Erythroblast (primary cell): ENCODE measurements around the gene NRXN3.

Source experiments
- DNase-seq, 2 experiments: peaks; one replicate each; lab custom pipeline; 2025; lab: John Stamatoyannopoulos, UW
- GATA1 ChIP-seq: IDR thresholded peaks from 2 replicates; pipeline ENCODE4 v1.6.1; 2011; ENCODE audit warnings: low read depth, mild to moderate bottlenecking, control low read depth, low read length, moderate library complexity
- POLR2A ChIP-seq: IDR thresholded peaks from 2 replicates; pipeline ENCODE4 v1.6.1; 2011; ENCODE audit warnings: mild to moderate bottlenecking, low read length

Gene NRXN3

DNA sequence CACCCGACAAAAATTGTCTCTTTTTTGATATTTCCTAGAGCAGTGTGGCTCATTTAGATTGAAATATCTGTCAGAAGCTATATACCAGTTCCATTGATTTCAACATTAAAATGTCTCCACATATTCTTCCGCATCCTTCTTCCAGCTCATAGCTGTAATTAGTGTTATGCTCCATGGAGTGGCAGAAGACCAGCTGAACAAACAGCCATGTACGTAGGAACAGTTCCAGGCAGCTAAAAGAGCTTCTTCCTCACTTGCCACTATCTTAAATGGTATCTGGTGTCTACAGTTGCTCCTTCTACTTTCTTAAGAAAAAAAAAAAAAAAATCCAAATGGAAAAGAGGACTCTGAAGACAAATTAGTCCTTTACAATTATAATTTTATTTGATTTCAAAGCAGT lies 1193.1 kb downstream of the NRXN3 start:
- no peak for DNase-seq
- TF ChIP-seq POLR2A, result no peak
- no peak for TF ChIP-seq GATA1

DNA sequence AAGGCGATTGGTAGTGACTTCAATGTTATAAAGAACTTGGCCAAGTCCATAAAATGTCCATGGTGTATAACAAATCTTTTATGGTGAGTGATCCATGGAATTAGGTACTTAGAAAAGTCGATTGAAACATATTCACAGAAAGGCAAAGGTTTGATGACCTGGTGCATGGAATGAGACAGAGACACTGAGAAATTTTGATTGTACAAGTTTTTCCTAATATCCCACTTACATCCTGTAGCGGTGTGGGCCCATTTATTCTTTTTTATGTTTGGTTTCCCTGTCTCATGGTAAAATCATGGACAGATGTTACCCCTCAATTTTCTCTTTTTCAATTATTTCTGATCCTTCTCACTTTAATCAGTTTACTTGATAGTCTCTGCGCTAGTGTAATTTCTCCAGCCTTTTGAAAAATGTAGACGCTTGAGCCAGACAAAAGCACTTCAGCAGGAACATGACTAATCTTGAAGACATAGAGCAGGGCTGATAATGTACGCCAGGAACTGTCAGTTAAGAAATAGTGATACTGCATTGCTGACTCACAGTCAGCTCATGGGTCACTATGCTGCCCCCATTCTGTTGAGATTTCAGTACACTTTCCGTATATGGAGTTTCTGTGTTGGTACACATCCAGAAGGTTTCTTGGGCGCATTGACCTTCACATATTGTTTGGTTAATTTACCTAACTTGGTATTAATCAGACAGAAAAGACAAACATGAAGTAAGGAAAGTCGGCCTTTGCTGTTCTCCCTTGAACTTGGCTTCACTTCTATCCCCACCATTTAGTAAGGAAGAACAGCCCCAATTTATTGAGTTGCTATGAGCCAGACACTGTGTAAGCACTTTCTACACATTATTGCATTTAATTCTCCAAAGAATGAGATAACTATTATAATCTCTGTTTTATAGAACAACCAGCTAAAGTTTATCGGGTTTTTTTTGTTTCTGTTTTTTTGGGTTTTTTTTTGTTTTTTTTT lies 1199.5 kb downstream of the NRXN3 start:
- no peak for DNase-seq
- no peak for TF ChIP-seq POLR2A
- no peak for TF ChIP-seq GATA1

DNA sequence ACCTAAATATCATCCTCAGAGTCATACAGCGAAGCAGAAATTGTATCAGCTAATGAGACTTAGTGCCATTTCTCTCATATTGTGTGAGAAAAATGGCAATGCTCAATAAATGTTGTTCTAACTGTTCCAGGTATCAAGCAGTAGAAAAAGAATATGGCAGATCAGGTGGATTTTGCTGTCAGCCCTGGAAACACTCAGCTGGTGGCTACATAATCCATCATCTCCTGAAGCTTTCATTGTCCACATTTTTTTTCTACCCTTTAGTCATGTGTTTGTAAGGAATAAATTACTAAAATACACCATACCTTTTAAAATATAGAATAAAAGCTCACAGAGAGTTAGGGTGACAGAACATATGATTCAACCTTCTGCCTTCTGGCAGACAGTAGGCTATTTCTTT lies 1200.8 kb downstream of the NRXN3 start:
- DNase-seq, result no peak
- no peak for TF ChIP-seq POLR2A
- no peak for TF ChIP-seq GATA1

DNA sequence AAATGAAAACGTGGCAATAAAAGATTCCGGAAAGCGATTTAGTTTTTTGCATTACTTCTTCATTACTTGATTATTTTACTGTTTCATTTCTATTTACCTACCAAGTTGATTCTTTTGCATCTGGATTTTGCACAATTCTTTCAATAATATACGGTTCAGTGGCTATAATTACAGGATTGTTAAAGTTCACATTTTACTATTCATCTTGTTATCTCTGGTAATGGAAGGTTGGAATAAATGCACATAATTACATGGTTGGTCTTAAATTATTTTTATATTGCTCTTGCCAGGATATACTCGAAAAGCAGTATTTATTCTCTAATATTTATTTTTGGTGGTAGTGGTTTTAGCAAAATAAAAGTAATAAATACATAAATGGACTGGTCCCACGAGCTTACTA lies 1203.3 kb downstream of the NRXN3 start:
- TF ChIP-seq POLR2A, result no peak
- no peak for TF ChIP-seq GATA1

DNA sequence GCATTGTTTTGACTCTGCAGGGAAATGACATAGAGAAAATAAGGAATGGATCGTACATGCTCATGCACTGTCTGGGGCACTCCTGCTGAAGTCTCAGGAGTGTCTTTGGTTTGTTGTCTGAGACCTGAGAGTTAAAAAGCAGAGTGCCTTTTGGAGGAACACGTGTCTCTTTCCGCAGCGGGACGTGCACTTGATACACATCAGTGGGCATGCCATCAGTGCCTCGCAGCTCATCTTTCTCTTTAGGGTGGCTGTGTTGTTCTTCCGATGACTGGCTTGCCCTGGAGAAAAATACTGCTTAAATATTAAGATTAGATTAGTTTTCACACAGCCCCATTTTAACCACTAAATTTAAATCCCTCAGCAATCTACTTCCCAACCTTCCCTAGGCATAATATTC lies 1205.2 kb downstream of the NRXN3 start:
- TF ChIP-seq POLR2A (no peak), GATA1 (no peak)
- no peak for DNase-seq

More for the DNA sequence above, 1203.3 kb downstream of the NRXN3 start:
- no peak for DNase-seq

DNA sequence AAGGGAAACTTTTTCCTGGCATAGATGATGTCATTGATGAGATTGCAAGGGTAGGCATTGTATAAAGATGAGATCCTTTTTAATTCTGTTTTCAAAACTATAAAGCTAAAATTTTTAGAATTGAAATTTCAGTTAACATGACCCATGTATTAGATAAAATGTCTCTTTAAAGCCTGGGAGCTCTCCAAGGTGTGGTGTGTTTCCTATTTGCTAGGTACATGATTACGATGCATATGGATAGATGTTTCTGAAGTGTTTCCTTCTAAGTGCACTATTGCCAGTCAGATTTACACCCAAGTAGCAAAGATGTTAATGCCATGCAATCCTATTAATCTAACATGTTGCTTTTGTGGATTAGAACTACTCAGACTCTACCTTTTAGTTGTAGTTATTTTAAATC lies 1206.4 kb downstream of the NRXN3 start:
- TF ChIP-seq POLR2A (no peak), GATA1 (no peak)
- no peak for DNase-seq

DNA sequence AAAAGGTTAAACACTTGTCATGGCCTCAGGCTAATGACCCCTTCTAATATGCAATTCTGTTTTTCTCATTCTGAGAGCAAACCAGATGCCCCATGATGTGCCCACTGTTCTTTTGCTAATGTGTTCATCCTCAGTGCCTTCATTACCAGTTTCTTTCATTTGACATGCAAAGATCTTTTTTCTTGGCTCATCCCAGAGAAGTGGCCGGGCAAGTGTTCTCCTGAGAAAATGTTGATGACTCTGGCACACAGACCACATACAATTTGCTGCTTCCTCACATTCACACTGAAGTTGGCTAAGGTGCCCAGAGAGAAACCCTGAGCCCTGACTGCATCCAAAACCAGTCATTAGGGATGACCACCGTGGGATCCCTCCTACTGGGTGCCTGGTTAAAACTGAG lies 1207.8 kb downstream of the NRXN3 start:
- TF ChIP-seq GATA1 (no peak), POLR2A (no peak)
- no peak for DNase-seq

DNA sequence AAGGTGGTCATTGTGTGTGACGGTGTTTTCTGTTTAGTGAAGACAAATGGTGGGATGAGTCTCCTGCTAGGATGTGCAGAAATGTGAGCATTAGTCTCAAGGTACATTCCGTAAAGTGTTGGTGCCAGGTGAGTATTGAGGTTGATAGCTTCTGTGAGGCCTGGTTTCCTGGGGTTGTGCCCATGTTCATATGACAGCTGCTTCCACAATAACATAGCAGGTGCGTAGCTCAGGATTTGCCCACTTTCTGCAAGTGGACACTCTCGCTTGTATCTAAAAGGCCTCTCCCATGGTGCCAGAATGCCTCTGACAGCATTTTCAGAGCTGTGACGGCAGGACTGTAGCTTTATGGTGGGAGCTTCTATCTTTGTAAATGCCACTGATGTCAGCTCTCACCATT lies 1209.1 kb downstream of the NRXN3 start:
- DNase-seq, result no peak
- TF ChIP-seq POLR2A, result no peak
- no peak for TF ChIP-seq GATA1

DNA sequence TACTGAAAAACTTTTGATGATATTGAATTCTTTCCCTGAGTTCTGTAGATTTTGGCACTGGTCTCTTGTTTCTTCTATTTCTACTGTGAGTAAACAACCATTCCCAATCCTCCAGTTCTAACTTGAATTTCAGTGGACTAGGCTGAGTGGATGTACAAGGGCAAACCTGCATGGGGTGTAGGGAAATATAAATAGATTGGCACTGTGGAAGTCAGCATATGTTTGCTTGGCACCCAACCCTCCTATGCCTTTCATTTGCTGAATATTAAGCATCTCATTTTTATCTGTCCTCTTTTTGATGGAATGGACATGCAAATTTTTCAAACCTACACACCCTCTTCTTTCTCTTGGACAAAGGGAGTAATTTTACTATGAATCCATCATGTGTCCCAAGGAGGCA lies 1212.9 kb downstream of the NRXN3 start:
- no peak for TF ChIP-seq GATA1
- TF ChIP-seq POLR2A, result no peak
- DNase-seq, result no peak

DNA sequence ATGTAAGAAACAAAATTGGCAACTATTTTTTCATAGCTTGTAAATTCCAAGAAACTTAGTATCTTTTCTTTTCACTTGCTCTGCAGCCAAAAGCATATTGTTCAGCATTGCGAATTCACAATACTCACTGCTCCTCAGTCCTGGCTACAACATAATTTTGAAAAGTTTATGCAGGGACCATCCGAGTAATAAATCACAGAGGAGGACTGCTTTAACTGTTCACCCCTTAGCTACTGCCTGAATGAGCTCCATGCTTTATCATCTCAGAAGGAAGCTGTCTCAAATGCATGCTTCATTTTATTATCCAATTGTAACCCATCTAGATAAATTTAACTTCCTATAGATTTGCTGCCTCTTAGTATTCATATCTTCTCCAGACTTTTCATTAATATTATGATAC lies 1213.3 kb downstream of the NRXN3 start:
- TF ChIP-seq POLR2A, result no peak
- no peak for TF ChIP-seq GATA1
- DNase-seq, result no peak

DNA sequence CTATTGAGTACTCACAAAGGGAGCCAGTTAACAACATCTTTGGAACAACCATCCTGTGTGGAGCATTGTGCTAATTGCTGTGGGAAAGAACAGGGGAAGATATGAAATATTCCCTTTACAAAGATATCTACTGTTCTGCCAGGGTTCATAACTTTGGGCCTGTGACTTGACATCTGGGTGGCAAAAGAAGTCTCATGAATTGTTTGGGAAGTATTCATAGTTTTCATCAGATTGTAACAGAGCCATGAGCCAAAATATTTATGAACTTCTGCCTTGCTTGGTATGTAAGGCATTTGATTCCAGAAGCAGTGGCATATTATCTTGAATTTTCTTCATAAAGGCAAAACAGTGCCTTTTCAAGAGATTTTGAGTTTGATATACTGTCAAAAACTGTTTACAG lies 1224.9 kb downstream of the NRXN3 start:
- no peak for DNase-seq
- no peak for TF ChIP-seq GATA1
- TF ChIP-seq POLR2A, result no peak

DNA sequence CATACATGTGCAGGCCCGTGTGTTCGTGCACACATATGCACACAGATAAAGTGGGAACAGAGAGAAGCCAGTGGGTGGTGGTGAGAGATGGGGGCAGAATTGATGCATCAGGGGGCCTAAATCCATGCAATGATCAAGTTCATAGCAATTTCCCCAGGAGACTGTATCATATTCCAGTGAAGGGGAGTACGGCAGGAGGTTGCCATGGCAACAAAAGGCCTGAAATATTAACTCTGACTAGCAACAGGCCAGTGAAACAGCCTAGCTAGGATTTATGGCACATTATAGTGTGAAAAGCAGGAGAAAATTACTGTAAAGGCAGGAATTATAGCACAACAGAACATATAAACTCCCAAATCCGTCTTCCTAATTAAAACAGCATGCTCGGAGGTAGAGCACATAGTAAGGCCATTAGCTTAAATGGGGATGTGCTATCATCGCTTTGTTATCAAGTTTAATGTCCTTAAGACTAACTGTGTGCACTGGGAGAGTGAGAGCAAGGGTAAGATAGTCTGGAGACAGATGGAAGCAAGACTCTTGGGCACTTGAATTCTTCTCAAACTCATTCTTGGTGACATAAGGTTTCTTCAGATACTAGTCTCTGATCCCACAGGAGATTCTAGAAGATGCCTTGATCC lies 1234.8 kb downstream of the NRXN3 start:
- TF ChIP-seq POLR2A, result no peak
- TF ChIP-seq GATA1, result no peak
- DNase-seq, result no peak

DNA sequence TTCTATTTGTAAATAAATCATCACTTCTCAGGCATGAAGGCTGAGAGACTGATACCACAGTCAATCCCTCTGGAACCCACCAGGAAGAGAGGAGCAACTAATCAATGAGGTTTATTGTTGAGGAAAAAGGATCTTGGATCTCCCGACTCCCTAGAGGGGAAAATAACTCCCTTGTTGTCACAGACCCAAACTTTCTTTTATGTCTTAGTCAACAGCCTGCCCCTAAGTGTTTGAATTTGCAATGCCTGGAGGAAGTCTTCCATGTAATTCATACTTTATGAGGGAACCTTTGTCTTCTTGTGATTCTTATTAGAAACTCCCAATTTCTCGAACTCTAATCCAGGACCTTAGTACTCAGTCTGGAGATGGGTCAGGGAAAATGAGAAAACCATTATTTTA lies 1235.3 kb downstream of the NRXN3 start:
- DNase-seq, result no peak
- TF ChIP-seq GATA1, result no peak
- no peak for TF ChIP-seq POLR2A

DNA sequence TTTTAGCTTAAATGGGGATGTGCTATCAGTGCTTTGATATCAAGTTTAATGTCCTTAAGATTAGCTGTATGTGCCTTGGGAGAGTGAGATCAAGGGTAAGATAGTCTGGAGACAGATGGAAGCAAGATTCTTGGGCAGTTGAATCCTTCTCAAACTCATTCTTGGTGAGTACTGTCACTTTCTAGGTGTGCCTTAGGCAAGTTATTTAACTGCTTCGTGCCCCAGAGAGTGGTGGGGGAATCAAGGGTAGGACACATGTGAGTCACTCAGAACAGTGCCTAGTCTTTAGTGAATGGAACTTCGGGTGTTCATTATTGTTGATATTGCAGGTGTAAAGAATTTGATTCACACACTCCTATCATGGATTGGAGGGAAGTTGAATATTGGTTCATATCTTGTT lies 1237.4 kb downstream of the NRXN3 start:
- no peak for DNase-seq
- no peak for TF ChIP-seq POLR2A
- no peak for TF ChIP-seq GATA1
